SK-N-SH (cell line): Measurements from ENCODE around the gene OSBPL5. TPM values are rescaled to one million over a fixed set of nuclear protein-coding genes. Genes with fewer than 3 reads are reported as not detected.

Experiments
- CTCF ChIA-PET: fragments of 300-600, 350-600 bp; formaldehyde crosslinking; extraction: SDS; loops from one replicate; lab custom pipeline; 2021; lab: Yijun Ruan, JAX
- POLR2A ChIA-PET: fragments of 350-600 bp; sonication (Branson Sonifier 250); formaldehyde crosslinking; extraction: SDS; loops from one replicate; lab custom pipeline; 2020; ENCODE audit warnings: antibody characterized with exemption, inconsistent platforms; lab: Yijun Ruan, JAX
- DNase-seq: peaks from one replicate; pipeline ENCODE4 v3.0.0; 2012
- H2AFZ ChIP-seq: fragments of 200-600 bp; sonication (generic); 2 replicates; pipeline ENCODE4 v1.8.1; 2016; ENCODE audit warnings: antibody characterized with exemption, mild to moderate bottlenecking, low read depth
- H3F3A ChIP-seq: fragments of 200-600 bp; sonication (generic); replicated peaks from 2 replicates; pipeline ENCODE3; 2016; ENCODE audit warnings: antibody characterized with exemption, mild to moderate bottlenecking; ENCODE audit not compliant: insufficient read depth
- H3K27ac ChIP-seq, 2 experiments: fragments of 200-500 bp in 1 of 2; fragments of 200-600 bp in 1 of 2; sonication (Bioruptor generic) in 1 of 2; sonication (generic), shearing (Covaris generic) in 1 of 2; 2 replicates each; pipeline versions ENCODE4 v1.5.1 to v1.6.1; 2014 to 2016; ENCODE audit warnings: low read depth in 2 of 2, inconsistent platforms in 1 of 2, low read length in 1 of 2, mild to moderate bottlenecking in 1 of 2, mixed read lengths in 1 of 2
- H3K27me3 ChIP-seq: fragments of 200-600 bp; sonication (generic), shearing (Covaris generic); 2 replicates; pipeline ENCODE4 v1.6.1; 2016; ENCODE audit warnings: mixed run types; ENCODE audit not compliant: insufficient read depth
- H3K36me3 ChIP-seq, 2 experiments: fragments of 200-500 bp in 1 of 2; fragments of 200-600 bp in 1 of 2; sonication (Bioruptor generic) in 1 of 2; sonication (generic) in 1 of 2; replicated peaks in 1 of 2; 2 replicates each; pipeline versions ENCODE3 to v1.5.1; 2014 to 2016; ENCODE audit warnings: low read length in 1 of 2, mild to moderate bottlenecking in 1 of 2; ENCODE audit not compliant: insufficient read depth in 2 of 2, control insufficient read depth in 1 of 2
- H3K4me1 ChIP-seq, 2 experiments: fragments of 200-500 bp in 1 of 2; fragments of 200-600 bp in 1 of 2; sonication (Bioruptor generic) in 1 of 2; sonication (generic), shearing (Covaris generic) in 1 of 2; 2 replicates each; pipeline versions ENCODE4 v1.5.1 to v1.6.1; 2014 to 2016; ENCODE audit warnings: low read depth in 1 of 2, low read length in 1 of 2, mixed run types in 1 of 2; ENCODE audit not compliant: insufficient read depth in 2 of 2, control insufficient read depth in 1 of 2
- H3K4me2 ChIP-seq: fragments of 200-600 bp; sonication (generic), shearing (Covaris generic); 2 replicates; pipeline ENCODE4 v1.6.1; 2017; ENCODE audit warnings: mixed run types
- H3K4me3 ChIP-seq, 2 experiments: fragments of 200-500 bp in 1 of 2; fragments of 200-600 bp in 1 of 2; sonication (Bioruptor generic) in 1 of 2; sonication (generic), shearing (Covaris generic) in 1 of 2; 2 replicates each; pipeline versions ENCODE4 v1.5.1 to v1.8.1; 2014 to 2016; ENCODE audit warnings: low read depth in 2 of 2, inconsistent platforms in 1 of 2, low read length in 1 of 2, mild to moderate bottlenecking in 1 of 2, mixed read lengths in 1 of 2, moderate library complexity in 1 of 2
- H3K79me2 ChIP-seq: fragments of 200-600 bp; sonication (generic); 2 replicates; pipeline ENCODE4 v1.8.1; 2017; ENCODE audit warnings: mild to moderate bottlenecking; ENCODE audit not compliant: insufficient read depth
- H3K9ac ChIP-seq: fragments of 200-600 bp; sonication (generic); 2 replicates; pipeline ENCODE4 v1.6.1; 2017; ENCODE audit warnings: mixed run types
- H3K9me2 ChIP-seq: fragments of 200-600 bp; sonication (generic); 2 replicates; pipeline ENCODE4 v1.6.1; 2017; ENCODE audit warnings: mixed run types
- H3K9me3 ChIP-seq: fragments of 200-600 bp; sonication (generic); 2 replicates; pipeline ENCODE4 v1.6.1; 2017; ENCODE audit warnings: mixed run types, mild to moderate bottlenecking, moderate library complexity
- H4K20me1 ChIP-seq: fragments of 200-600 bp; sonication (generic); 2 replicates; pipeline ENCODE4 v1.6.1; 2017; ENCODE audit warnings: mild to moderate bottlenecking, mixed run types; ENCODE audit not compliant: insufficient read depth
- CTCF ChIP-seq: fragments of 200-600 bp; sonication (generic); IDR thresholded peaks from 2 replicates; pipeline ENCODE4 v1.6.1; 2017; ENCODE audit warnings: antibody characterized with exemption, mild to moderate bottlenecking, moderate library complexity
- GABPA ChIP-seq: IDR thresholded peaks from 2 replicates; pipeline ENCODE4 v1.4.0; 2012; ENCODE audit warnings: low read depth, mild to moderate bottlenecking
- NFIC ChIP-seq: IDR thresholded peaks from 2 replicates; pipeline ENCODE4 v1.4.0; 2012; ENCODE audit warnings: borderline replicate concordance
- NRF1 ChIP-seq: IDR thresholded peaks from 2 replicates; pipeline ENCODE4 v1.6.1; 2012; ENCODE audit warnings: low read depth, mild to moderate bottlenecking, low read length
- POLR2AphosphoS5 ChIP-seq: IDR thresholded peaks from 2 replicates; pipeline ENCODE4 v1.6.1; 2012; ENCODE audit warnings: low read depth, low read length
- RCOR1 ChIP-seq: fragments of 150-350 bp; IDR thresholded peaks from 2 replicates; pipeline ENCODE4 v1.6.1; 2017; ENCODE audit warnings: antibody characterized with exemption, low read length
- SMC3 ChIP-seq: IDR thresholded peaks from 2 replicates; pipeline ENCODE4 v1.6.1; 2012; ENCODE audit warnings: low read depth, low read length, improper control_type of control experiment
- TCF12 ChIP-seq: IDR thresholded peaks from 2 replicates; pipeline ENCODE4 v1.4.0; 2012
- USF1 ChIP-seq: IDR thresholded peaks from 2 replicates; pipeline ENCODE4 v1.4.0; 2012; ENCODE audit warnings: low read depth, borderline replicate concordance
- USF2 ChIP-seq: fragments of 150-350 bp; IDR thresholded peaks from 2 replicates; pipeline ENCODE4 v1.6.1; 2017; ENCODE audit warnings: antibody characterized with exemption, low read length, low read depth, borderline replicate concordance
- ZBTB33 ChIP-seq: IDR thresholded peaks from 2 replicates; pipeline ENCODE4 v1.4.0; 2012; ENCODE audit warnings: low read depth, borderline replicate concordance
- WGBS: methylation state at CpG from one replicate; pipeline ENCODE4 v1.1.6; 2017; ENCODE audit warnings: low lambda C conversion rate; 5-methylcytosine and 5-hydroxymethylcytosine counted together
- polyA plus RNA-seq, 3 experiments: library from polyadenylated mRNA; depleted of rRNA; stranded (reverse); fragments of >200 nt; gene quantifications; 2 replicates each; pipeline ENCODE4 v1.2.3, GENCODE V29; 2012

The OSBPL5 gene
- polyA plus RNA-seq, 1 of the 3 experiments (the other 2 are of a cell fraction): 10.9 TPM

- DNase-seq: no peak
- 93% methylated on average over 8 of the region's 8 CpGs for WGBS
- Histone ChIP-seq H3K79me2 (peaks cover 97% of the 10 kb centered on the region), H3K9me3 (no peaks in the 10 kb centered on the region), H3K4me2 (no peak overlapping the region), H3K36me3 (peaks cover 0 to 34% of the 10 kb centered on the region in 2 experiments), H3K9me2 (no peaks in the 10 kb centered on the region), H3K27me3 (no peaks in the 10 kb centered on the region), H3K4me3 (no peak overlapping the region)
- no peak for TF ChIP-seq TCF12
- TF ChIP-seq, all 33 proteins: peak for 0
- Histone ChIP-seq H2AFZ (no peak overlapping the region), H3K27ac (no peak overlapping the region), H3K9ac (no peak overlapping the region), H3K4me1 (peaks cover 22 to 46% of the 10 kb centered on the region in 2 experiments; a peak in 3 of 4 replicates), H3F3A (peaks cover 8% of the 10 kb centered on the region), H4K20me1 (peaks cover 98% of the 10 kb centered on the region)
- POLR2A ChIA-PET: no interaction called here
- CTCF ChIA-PET: interaction anchor here (1.8 to 23.7 kb wide), 3 partner anchors 9 to 42 kb away, joined by 4 to 403 read pairs (median 19); no protein-coding TSS in a partner anchor
Measured at GRCh38 chr11:3046641-3047040, 118.5 kb downstream of the OSBPL5 start.

- 97% methylated on average over 5 of the region's 12 CpGs for WGBS
- Histone ChIP-seq H2AFZ (no peak overlapping the region), H4K20me1 (peaks cover 98% of the 10 kb centered on the region), H3K27ac (no peak overlapping the region), H3K4me3 (no peak overlapping the region)
- TF ChIP-seq CTCF (peak; percentile 43), ZBTB33 (no peak)
- TF ChIP-seq, all 33 proteins: peak for 1
- no peak overlapping the region for H3K9ac ChIP-seq
- ChIA-PET POLR2A (no interaction called here), CTCF (interaction anchor here (1.4 to 23.7 kb wide), 4 partner anchors 9 to 43 kb away, joined by 4 to 403 read pairs (median 12); partner anchors contain the start of gene CARS1)
- H3K4me1 ChIP-seq: peaks cover 22 to 41% of the 10 kb centered on the region in 2 experiments; a peak in 3 of 4 replicates
- H3F3A ChIP-seq: peaks cover 8% of the 10 kb centered on the region
- H3K9me2 ChIP-seq: no peaks in the 10 kb centered on the region
- no peaks in the 10 kb centered on the region for H3K9me3 ChIP-seq
- no peaks in the 10 kb centered on the region for H3K27me3 ChIP-seq
- H3K4me2 ChIP-seq: no peak overlapping the region
- DNase-seq: peak; percentile 48
- H3K79me2 ChIP-seq: peaks cover 96% of the 10 kb centered on the region
- H3K36me3 ChIP-seq: peaks cover 0 to 34% of the 10 kb centered on the region in 2 experiments
Measured at GRCh38 chr11:3046190-3046589, 118.9 kb downstream of the OSBPL5 start.

- Histone ChIP-seq H3K9me2 (no peaks in the 10 kb centered on the region), H3F3A (peaks cover 3% of the 10 kb centered on the region), H3K4me2 (no peak overlapping the region), H3K9me3 (no peaks in the 10 kb centered on the region), H3K36me3 (peaks cover 6 to 46% of the 10 kb centered on the region in 2 experiments), H2AFZ (no peak overlapping the region), H3K27ac (no peak overlapping the region), H3K27me3 (no peaks in the 10 kb centered on the region), H3K4me1 (peaks cover 13 to 30% of the 10 kb centered on the region in 2 experiments; a peak in 3 of 4 replicates), H4K20me1 (peaks cover 92% of the 10 kb centered on the region), H3K9ac (no peak overlapping the region), H3K4me3 (no peak overlapping the region), H3K79me2 (peaks cover 87% of the 10 kb centered on the region)
- ChIA-PET CTCF (interaction anchor here (1.4 to 23.7 kb wide), 3 partner anchors 7 to 44 kb away, joined by 4 to 403 read pairs (median 19); partner anchors contain the start of gene CARS1), POLR2A (no interaction called here)
- DNase-seq: no peak
- 89% methylated on average over 8 of the region's 12 CpGs for WGBS
- no peak for TF ChIP-seq TCF12
- TF ChIP-seq USF2: no peak
- TF ChIP-seq RCOR1: no peak
- TF ChIP-seq SMC3: no peak
- TF ChIP-seq NRF1: no peak
- no peak for TF ChIP-seq GABPA
- TF ChIP-seq POLR2AphosphoS5: no peak
- TF ChIP-seq NFIC: no peak
- no peak for TF ChIP-seq USF1
- no peak for TF ChIP-seq CTCF
Measured at GRCh38 chr11:3044915-3045314, 120.2 kb downstream of the OSBPL5 start.
